CD8-positive, alpha-beta memory T cell (primary cell): ENCODE measurements around the gene OASL. TPM values are rescaled to one million over a fixed set of nuclear protein-coding genes. Genes with fewer than 3 reads are reported as not detected.
A peak's percentile ranks its signal among the peaks of the same experiment; 100 is the strongest.

Experiments
- CTCF ChIA-PET: fragments of 350-600 bp; sonication (Branson Sonifier 250); formaldehyde crosslinking; loops from one replicate; lab custom pipeline; 2021; ENCODE audit warnings: antibody characterized with exemption; lab: Charles Lee
- POLR2A ChIA-PET: fragments of 350-600 bp; sonication (Branson Sonifier 250); formaldehyde crosslinking; loops from one replicate; lab custom pipeline; 2021; ENCODE audit warnings: antibody characterized with exemption; lab: Charles Lee
- DNase-seq, 5 donors: peaks; one replicate each; pipeline versions ENCODE4 v3.0.0 to v3.0.0-alpha.2; 2020 to 2022; ENCODE audit warnings: mixed read lengths in 1 of 5
- H3K27ac ChIP-seq: one replicate; pipeline ENCODE4 v1.7.0; 2013; ENCODE audit warnings: low read depth, mild to moderate bottlenecking, low read length, moderate library complexity
- H3K27me3 ChIP-seq: 2 replicates; pipeline ENCODE4 v1.7.0; 2013; ENCODE audit warnings: low read length, mild to moderate bottlenecking; ENCODE audit not compliant: insufficient read depth, poor library complexity, severe bottlenecking
- H3K36me3 ChIP-seq: 2 replicates; pipeline ENCODE4 v1.7.0; 2013; ENCODE audit warnings: mild to moderate bottlenecking, low read length, moderate library complexity; ENCODE audit not compliant: insufficient read depth
- H3K4me1 ChIP-seq: 2 replicates; pipeline ENCODE4 v1.7.0; 2013; ENCODE audit warnings: mild to moderate bottlenecking, low read length, moderate library complexity; ENCODE audit not compliant: insufficient read depth
- H3K4me3 ChIP-seq: 2 replicates; pipeline ENCODE4 v1.7.0; 2013; ENCODE audit warnings: mild to moderate bottlenecking, low read length
- H3K9me3 ChIP-seq: 2 replicates; pipeline ENCODE4 v1.7.0; 2013; ENCODE audit warnings: mild to moderate bottlenecking, low read length
- H3K27ac Mint-ChIP-seq, 8 donors: one replicate each; pipeline ENCODE4 v1.8.0; 2020 to 2021; ENCODE audit warnings: mixed read lengths in 8 of 8, mild to moderate bottlenecking in 6 of 8, inconsistent platforms in 3 of 8, moderate library complexity in 3 of 8
- H3K27me3 Mint-ChIP-seq, 2 donors: one replicate each; pipeline ENCODE4 v1.8.0; 2020 to 2021; ENCODE audit warnings: mixed read lengths in 2 of 2, mild to moderate bottlenecking in 1 of 2, moderate library complexity in 1 of 2
- H3K36me3 Mint-ChIP-seq, 3 donors: one replicate each; pipeline ENCODE4 v1.8.0; 2020 to 2021; ENCODE audit warnings: mixed read lengths in 3 of 3, inconsistent platforms in 1 of 3, mild to moderate bottlenecking in 1 of 3
- H3K4me1 Mint-ChIP-seq, 3 donors: one replicate each; pipeline ENCODE4 v1.8.0; 2020 to 2021; ENCODE audit warnings: mixed read lengths in 3 of 3, inconsistent platforms in 1 of 3, mild to moderate bottlenecking in 1 of 3
- H3K4me3 Mint-ChIP-seq, 7 donors: one replicate each; pipeline ENCODE4 v1.8.0; 2020 to 2021; ENCODE audit warnings: mixed read lengths in 7 of 7, mild to moderate bottlenecking in 6 of 7, moderate library complexity in 4 of 7, inconsistent platforms in 2 of 7
- H3K9me3 Mint-ChIP-seq, 5 donors: one replicate each; pipeline ENCODE4 v1.8.0; 2020 to 2022; ENCODE audit warnings: mixed read lengths in 5 of 5, mild to moderate bottlenecking in 3 of 5, moderate library complexity in 2 of 5, inconsistent platforms in 1 of 5
- polyA plus RNA-seq: library from polyadenylated mRNA; unstranded; fragments of 300-500 nt; fragmentation: Illumina TruSeq; gene quantifications from one replicate; pipeline ENCODE4 v1.2.3, GENCODE V29; 2021
- total RNA-seq, 2 experiments: library from RNA; stranded (reverse); gene quantifications; one replicate each; pipeline ENCODE4 v1.2.3, GENCODE V29; 2021

OASL gene
- total and polyA plus RNA-seq, 3 experiments from 2014 or later: 4.0 to 21.2 (median 4.3) TPM

GRCh38 chr12:120998435-120998834, 40.6 kb downstream of the OASL start:
- ChIA-PET CTCF (no interaction called here), POLR2A (interaction anchor here (0.7 kb wide), 1 partner anchor 163 kb away, joined by 6 read pairs; no protein-coding TSS in a partner anchor)
- Mint-ChIP-seq H3K4me3 (no peak overlapping the region), H3K9me3 (no peaks in the 10 kb centered on the region), H3K4me1 (no peaks in the 10 kb centered on the region), H3K27me3 (peaks cover 1 to 16% of the 10 kb centered on the region in 2 donors), H3K36me3 (peaks cover 0 to 17% (median 3%) of the 10 kb centered on the region in 3 donors), H3K27ac (peak overlapping the region in 2 of 8 donors; percentile 26 to 47)
- no peak overlapping the region for H3K4me3 ChIP-seq
- no peaks in the 10 kb centered on the region for H3K36me3 ChIP-seq
- no peaks in the 10 kb centered on the region for H3K9me3 ChIP-seq
- H3K27ac ChIP-seq: no peak overlapping the region
- DNase-seq: no peak
- no peaks in the 10 kb centered on the region for H3K27me3 ChIP-seq
- no peaks in the 10 kb centered on the region for H3K4me1 ChIP-seq

GRCh38 chr12:120997448-120997847, 41.6 kb downstream of the OASL start:
- no peaks in the 10 kb centered on the region for H3K27me3 ChIP-seq
- H3K27ac ChIP-seq: no peak overlapping the region
- H3K9me3 Mint-ChIP-seq: no peaks in the 10 kb centered on the region
- H3K4me1 Mint-ChIP-seq: no peaks in the 10 kb centered on the region
- ChIA-PET CTCF (no interaction called here), POLR2A (no interaction called here)
- peaks cover 0 to 10% (median 4%) of the 10 kb centered on the region in 3 donors for H3K36me3 Mint-ChIP-seq
- no peaks in the 10 kb centered on the region for H3K9me3 ChIP-seq
- no peak for DNase-seq
- H3K4me3 Mint-ChIP-seq: no peak overlapping the region
- no peaks in the 10 kb centered on the region for H3K36me3 ChIP-seq
- H3K27ac Mint-ChIP-seq: no peak overlapping the region
- H3K4me1 ChIP-seq: no peaks in the 10 kb centered on the region
- peaks cover 1 to 16% of the 10 kb centered on the region in 2 donors for H3K27me3 Mint-ChIP-seq
- no peak overlapping the region for H3K4me3 ChIP-seq

GRCh38 chr12:120996133-120996746, 42.8 kb downstream of the OASL start:
- ChIA-PET POLR2A (no interaction called here), CTCF (no interaction called here)
- H3K27me3 ChIP-seq: no peaks in the 10 kb centered on the region
- Mint-ChIP-seq H3K4me1 (no peaks in the 10 kb centered on the region), H3K27ac (no peak overlapping the region), H3K4me3 (no peak overlapping the region), H3K27me3 (peaks cover 1 to 16% of the 10 kb centered on the region in 2 donors), H3K9me3 (no peaks in the 10 kb centered on the region), H3K36me3 (peaks cover 0 to 4% (median 0%) of the 10 kb centered on the region in 3 donors)
- no peak overlapping the region for H3K27ac ChIP-seq
- no peaks in the 10 kb centered on the region for H3K4me1 ChIP-seq
- no peak for DNase-seq
- H3K4me3 ChIP-seq: no peak overlapping the region
- no peaks in the 10 kb centered on the region for H3K36me3 ChIP-seq
- no peaks in the 10 kb centered on the region for H3K9me3 ChIP-seq

- no peak overlapping the region for H3K4me3 ChIP-seq
- H3K27ac ChIP-seq: no peak overlapping the region
- no peak for DNase-seq
- Mint-ChIP-seq H3K4me3 (no peak overlapping the region), H3K27me3 (peaks cover 1 to 17% of the 10 kb centered on the region in 2 donors), H3K36me3 (peaks cover 0 to 4% (median 0%) of the 10 kb centered on the region in 3 donors), H3K27ac (peak overlapping the region in 2 of 8 donors; percentile 17 to 70), H3K4me1 (no peaks in the 10 kb centered on the region), H3K9me3 (no peaks in the 10 kb centered on the region)
- POLR2A ChIA-PET: no interaction called here
- no peaks in the 10 kb centered on the region for H3K27me3 ChIP-seq
- H3K36me3 ChIP-seq: no peaks in the 10 kb centered on the region
- no peaks in the 10 kb centered on the region for H3K9me3 ChIP-seq
- no peaks in the 10 kb centered on the region for H3K4me1 ChIP-seq
- CTCF ChIA-PET: interaction anchor here (1.2 kb wide), 1 partner anchor 28 kb away, joined by 3 read pairs; no protein-coding TSS in a partner anchor
These were observed 44.3 kb downstream of the OASL start for GRCh38 chr12:120994589-120995337.

GRCh38 chr12:120994059-120994458, 45.0 kb downstream of the OASL start:
- Mint-ChIP-seq H3K9me3 (no peaks in the 10 kb centered on the region), H3K4me3 (no peak overlapping the region), H3K4me1 (no peaks in the 10 kb centered on the region), H3K36me3 (peaks cover 0 to 4% (median 0%) of the 10 kb centered on the region in 3 donors), H3K27ac (peak overlapping the region in 1 of 8 donors; percentile 89), H3K27me3 (peaks cover 1 to 21% of the 10 kb centered on the region in 2 donors)
- Histone ChIP-seq H3K4me1 (no peaks in the 10 kb centered on the region), H3K27ac (no peak overlapping the region), H3K36me3 (no peaks in the 10 kb centered on the region), H3K27me3 (no peaks in the 10 kb centered on the region), H3K9me3 (no peaks in the 10 kb centered on the region), H3K4me3 (no peak overlapping the region)
- no peak for DNase-seq
- CTCF ChIA-PET: interaction anchor here (1.2 kb wide), 1 partner anchor 28 kb away, joined by 3 read pairs; no protein-coding TSS in a partner anchor
- POLR2A ChIA-PET: no interaction called here

- Histone ChIP-seq H3K9me3 (no peaks in the 10 kb centered on the region), H3K36me3 (no peaks in the 10 kb centered on the region), H3K4me3 (no peak overlapping the region), H3K27ac (no peak overlapping the region), H3K4me1 (no peaks in the 10 kb centered on the region), H3K27me3 (no peaks in the 10 kb centered on the region)
- H3K27me3 Mint-ChIP-seq: peaks cover 1 to 24% of the 10 kb centered on the region in 2 donors
- DNase-seq: no peak
- H3K9me3 Mint-ChIP-seq: no peaks in the 10 kb centered on the region
- peaks cover 0 to 4% (median 0%) of the 10 kb centered on the region in 3 donors for H3K36me3 Mint-ChIP-seq
- H3K4me3 Mint-ChIP-seq: no peak overlapping the region
- POLR2A ChIA-PET: no interaction called here
- H3K27ac Mint-ChIP-seq: peak overlapping the region in 1 of 8 donors; percentile 89
- H3K4me1 Mint-ChIP-seq: no peaks in the 10 kb centered on the region
- CTCF ChIA-PET: interaction anchor here (1.2 kb wide), 1 partner anchor 27 kb away, joined by 3 read pairs; no protein-coding TSS in a partner anchor
These were observed 45.5 kb downstream of the OASL start for GRCh38 chr12:120993496-120993895.

GRCh38 chr12:120992989-120993388, 46.1 kb downstream of the OASL start:
- H3K4me1 ChIP-seq: no peaks in the 10 kb centered on the region
- Mint-ChIP-seq H3K4me3 (no peak overlapping the region), H3K9me3 (no peaks in the 10 kb centered on the region), H3K27me3 (peaks cover 1 to 24% of the 10 kb centered on the region in 2 donors), H3K27ac (peak overlapping the region in 1 of 8 donors; percentile 28), H3K4me1 (no peaks in the 10 kb centered on the region), H3K36me3 (peaks cover 0 to 4% (median 0%) of the 10 kb centered on the region in 3 donors)
- DNase-seq: no peak
- no peaks in the 10 kb centered on the region for H3K9me3 ChIP-seq
- no peak overlapping the region for H3K4me3 ChIP-seq
- POLR2A ChIA-PET: no interaction called here
- no peaks in the 10 kb centered on the region for H3K36me3 ChIP-seq
- CTCF ChIA-PET: no interaction called here
- no peaks in the 10 kb centered on the region for H3K27me3 ChIP-seq
- no peak overlapping the region for H3K27ac ChIP-seq

GRCh38 chr12:120991965-120992364, 47.1 kb downstream of the OASL start:
- ChIA-PET POLR2A (no interaction called here), CTCF (interaction anchor here (0.6 to 1.5 kb wide), 2 partner anchors 49 to 343 kb away, joined by 3 read pairs; no protein-coding TSS in a partner anchor)
- no peak overlapping the region for H3K27ac ChIP-seq
- Mint-ChIP-seq H3K4me3 (no peak overlapping the region), H3K36me3 (peaks cover 0 to 4% (median 0%) of the 10 kb centered on the region in 3 donors), H3K9me3 (no peaks in the 10 kb centered on the region), H3K4me1 (no peaks in the 10 kb centered on the region), H3K27ac (no peak overlapping the region), H3K27me3 (peaks cover 1 to 24% of the 10 kb centered on the region in 2 donors)
- no peaks in the 10 kb centered on the region for H3K27me3 ChIP-seq
- no peaks in the 10 kb centered on the region for H3K9me3 ChIP-seq
- H3K36me3 ChIP-seq: no peaks in the 10 kb centered on the region
- no peak overlapping the region for H3K4me3 ChIP-seq
- DNase-seq: no peak
- H3K4me1 ChIP-seq: no peaks in the 10 kb centered on the region
